ENCODE results near the gene ASCL2. TPM values are rescaled to one million over a fixed set of nuclear protein-coding genes. Genes with fewer than 3 reads are reported as not detected.

Gene ASCL2
- total RNA-seq, 1 experiment from 2014 or later, result not detected

- Histone ChIP-seq H3K4me2 (ENCODE audit: low read depth, low read length, poor library complexity, severe bottlenecking) (no peak overlapping the region), H3K9me3 (ENCODE audit: low read length) (peaks cover 3% of the 10 kb centered on the region; the same call in 1 of the 2 replicates), H3K4me3 (ENCODE audit: low read length) (no peak overlapping the region), H3K79me2 (ENCODE audit: low read length) (no peaks in the 10 kb centered on the region), H3K9me2 (replicated peaks; ENCODE audit: insufficient read depth, low read length) (no peaks in the 10 kb centered on the region), H2AFZ (ENCODE audit: low read length) (no peak overlapping the region), H3K27ac (ENCODE audit: low read length) (no peak overlapping the region), H3K27me3 (ENCODE audit: low read length) (peaks cover 3% of the 10 kb centered on the region; the same call in 1 of the 2 replicates), H3K4me1 (ENCODE audit: low read length) (no peaks in the 10 kb centered on the region), H3K36me3 (ENCODE audit: insufficient read depth, low read length) (no peaks in the 10 kb centered on the region), H4K20me1 (ENCODE audit: insufficient read depth, low read depth, low read length) (no peaks in the 10 kb centered on the region), H3K9ac (ENCODE audit: low read length) (no peak overlapping the region)
- no peak for DNase-seq
Observed at GRCh38 chr11:2280208-2280607, 9.8 kb upstream of the ASCL2 start.

- no peaks in the 10 kb centered on the region for H3K79me2 ChIP-seq (ENCODE audit: low read length)
- H3K27ac ChIP-seq (ENCODE audit: low read length), result no peak overlapping the region
- no peak overlapping the region for H3K9ac ChIP-seq (ENCODE audit: low read length)
- H3K9me2 ChIP-seq (replicated peaks; ENCODE audit: insufficient read depth, low read length), result no peaks in the 10 kb centered on the region
- H3K4me1 ChIP-seq (ENCODE audit: low read length), result no peaks in the 10 kb centered on the region
- H3K9me3 ChIP-seq (ENCODE audit: low read length), result peaks cover under 1% of the 10 kb centered on the region; the same call in 1 of the 2 replicates
- no peaks in the 10 kb centered on the region for H3K36me3 ChIP-seq (ENCODE audit: insufficient read depth, low read length)
- H3K4me2 ChIP-seq (ENCODE audit: low read depth, low read length, poor library complexity, severe bottlenecking), result no peak overlapping the region
- H3K27me3 ChIP-seq (ENCODE audit: low read length), result peaks cover under 1% of the 10 kb centered on the region; the same call in 1 of the 2 replicates
- DNase-seq, result no peak
- no peak overlapping the region for H2AFZ ChIP-seq (ENCODE audit: low read length)
- H3K4me3 ChIP-seq (ENCODE audit: low read length), result no peak overlapping the region
- H4K20me1 ChIP-seq (ENCODE audit: insufficient read depth, low read depth, low read length), result no peaks in the 10 kb centered on the region
Observed at GRCh38 chr11:2277933-2278523, 7.6 kb upstream of the ASCL2 start.

- no peak overlapping the region for H3K9ac ChIP-seq (ENCODE audit: low read length)
- no peaks in the 10 kb centered on the region for H3K9me3 ChIP-seq (ENCODE audit: low read length)
- no peak overlapping the region for H3K27ac ChIP-seq (ENCODE audit: low read length)
- no peaks in the 10 kb centered on the region for H3K27me3 ChIP-seq (ENCODE audit: low read length)
- DNase-seq, result no peak
- no peaks in the 10 kb centered on the region for H3K4me1 ChIP-seq (ENCODE audit: low read length)
- no peaks in the 10 kb centered on the region for H3K9me2 ChIP-seq (replicated peaks; ENCODE audit: insufficient read depth, low read length)
- H3K36me3 ChIP-seq (ENCODE audit: insufficient read depth, low read length), result no peaks in the 10 kb centered on the region
- no peaks in the 10 kb centered on the region for H3K79me2 ChIP-seq (ENCODE audit: low read length)
- H4K20me1 ChIP-seq (ENCODE audit: insufficient read depth, low read depth, low read length), result no peaks in the 10 kb centered on the region
- 0 out of 2 replicates have a peak overlapping the region, but pooled peaks have one; percentile 5 for H2AFZ ChIP-seq (ENCODE audit: low read length)
- H3K4me2 ChIP-seq (ENCODE audit: low read depth, low read length, poor library complexity, severe bottlenecking), result no peak overlapping the region
- no peak overlapping the region for H3K4me3 ChIP-seq (ENCODE audit: low read length)
Observed at GRCh38 chr11:2277008-2277346, 6.6 kb upstream of the ASCL2 start.

- no peak overlapping the region for H3K4me2 ChIP-seq (ENCODE audit: low read depth, low read length, poor library complexity, severe bottlenecking)
- H3K36me3 ChIP-seq (ENCODE audit: insufficient read depth, low read length), result no peaks in the 10 kb centered on the region
- no peak overlapping the region for H3K9ac ChIP-seq (ENCODE audit: low read length)
- H3K4me3 ChIP-seq (ENCODE audit: low read length), result no peak overlapping the region
- DNase-seq, result no peak
- H3K79me2 ChIP-seq (ENCODE audit: low read length), result no peaks in the 10 kb centered on the region
- no peaks in the 10 kb centered on the region for H3K9me3 ChIP-seq (ENCODE audit: low read length)
- H3K27ac ChIP-seq (ENCODE audit: low read length), result no peak overlapping the region
- 0 out of 2 replicates have a peak overlapping the region, but pooled peaks have one; percentile 5 for H2AFZ ChIP-seq (ENCODE audit: low read length)
- H3K27me3 ChIP-seq (ENCODE audit: low read length), result no peaks in the 10 kb centered on the region
- no peaks in the 10 kb centered on the region for H3K9me2 ChIP-seq (replicated peaks; ENCODE audit: insufficient read depth, low read length)
- H3K4me1 ChIP-seq (ENCODE audit: low read length), result no peaks in the 10 kb centered on the region
- H4K20me1 ChIP-seq (ENCODE audit: insufficient read depth, low read depth, low read length), result no peaks in the 10 kb centered on the region
Observed at GRCh38 chr11:2276280-2277007, 6.1 kb upstream of the ASCL2 start.

GRCh38 chr11:2275334-2276279 is 5.2 kb upstream of the ASCL2 start:
- Histone ChIP-seq H3K9ac (ENCODE audit: low read length) (no peak overlapping the region), H3K4me1 (ENCODE audit: low read length) (no peaks in the 10 kb centered on the region), H3K4me2 (ENCODE audit: low read depth, low read length, poor library complexity, severe bottlenecking) (no peak overlapping the region), H3K36me3 (ENCODE audit: insufficient read depth, low read length) (no peaks in the 10 kb centered on the region), H3K27me3 (ENCODE audit: low read length) (no peaks in the 10 kb centered on the region), H3K79me2 (ENCODE audit: low read length) (no peaks in the 10 kb centered on the region), H3K9me3 (ENCODE audit: low read length) (no peaks in the 10 kb centered on the region), H2AFZ (ENCODE audit: low read length) (no peak overlapping the region), H3K27ac (ENCODE audit: low read length) (no peak overlapping the region), H3K9me2 (replicated peaks; ENCODE audit: insufficient read depth, low read length) (no peaks in the 10 kb centered on the region), H4K20me1 (ENCODE audit: insufficient read depth, low read depth, low read length) (no peaks in the 10 kb centered on the region), H3K4me3 (ENCODE audit: low read length) (no peak overlapping the region)
- no peak for DNase-seq

GRCh38 chr11:2273771-2274170 is 3.4 kb upstream of the ASCL2 start:
- Histone ChIP-seq H3K9ac (ENCODE audit: low read length) (no peak overlapping the region), H3K36me3 (ENCODE audit: insufficient read depth, low read length) (no peaks in the 10 kb centered on the region), H2AFZ (ENCODE audit: low read length) (no peak overlapping the region), H3K4me2 (ENCODE audit: low read depth, low read length, poor library complexity, severe bottlenecking) (no peak overlapping the region), H3K27ac (ENCODE audit: low read length) (no peak overlapping the region), H3K27me3 (ENCODE audit: low read length) (no peaks in the 10 kb centered on the region), H3K4me3 (ENCODE audit: low read length) (no peak overlapping the region), H3K4me1 (ENCODE audit: low read length) (no peaks in the 10 kb centered on the region), H4K20me1 (ENCODE audit: insufficient read depth, low read depth, low read length) (no peaks in the 10 kb centered on the region), H3K9me2 (replicated peaks; ENCODE audit: insufficient read depth, low read length) (no peaks in the 10 kb centered on the region), H3K9me3 (ENCODE audit: low read length) (no peaks in the 10 kb centered on the region), H3K79me2 (ENCODE audit: low read length) (no peaks in the 10 kb centered on the region)
- no peak for DNase-seq

- Histone ChIP-seq H3K79me2 (ENCODE audit: low read length) (no peaks in the 10 kb centered on the region), H3K4me2 (ENCODE audit: low read depth, low read length, poor library complexity, severe bottlenecking) (no peak overlapping the region), H3K9me2 (replicated peaks; ENCODE audit: insufficient read depth, low read length) (no peaks in the 10 kb centered on the region), H3K27ac (ENCODE audit: low read length) (no peak overlapping the region), H3K4me1 (ENCODE audit: low read length) (no peaks in the 10 kb centered on the region), H3K36me3 (ENCODE audit: insufficient read depth, low read length) (no peaks in the 10 kb centered on the region), H2AFZ (ENCODE audit: low read length) (no peak overlapping the region), H4K20me1 (ENCODE audit: insufficient read depth, low read depth, low read length) (no peaks in the 10 kb centered on the region), H3K9ac (ENCODE audit: low read length) (no peak overlapping the region), H3K27me3 (ENCODE audit: low read length) (no peaks in the 10 kb centered on the region), H3K9me3 (ENCODE audit: low read length) (no peaks in the 10 kb centered on the region), H3K4me3 (ENCODE audit: low read length) (no peak overlapping the region)
- no peak for DNase-seq
Observed at GRCh38 chr11:2273311-2273710, 2.9 kb upstream of the ASCL2 start.

- Histone ChIP-seq H3K9me3 (ENCODE audit: low read length) (no peaks in the 10 kb centered on the region), H2AFZ (ENCODE audit: low read length) (no peak overlapping the region), H3K4me3 (ENCODE audit: low read length) (no peak overlapping the region), H3K36me3 (ENCODE audit: insufficient read depth, low read length) (no peaks in the 10 kb centered on the region), H3K9me2 (replicated peaks; ENCODE audit: insufficient read depth, low read length) (no peaks in the 10 kb centered on the region), H3K79me2 (ENCODE audit: low read length) (no peaks in the 10 kb centered on the region), H3K27me3 (ENCODE audit: low read length) (no peaks in the 10 kb centered on the region), H4K20me1 (ENCODE audit: insufficient read depth, low read depth, low read length) (no peaks in the 10 kb centered on the region), H3K4me1 (ENCODE audit: low read length) (no peaks in the 10 kb centered on the region), H3K9ac (ENCODE audit: low read length) (no peak overlapping the region), H3K4me2 (ENCODE audit: low read depth, low read length, poor library complexity, severe bottlenecking) (no peak overlapping the region), H3K27ac (ENCODE audit: low read length) (no peak overlapping the region)
- DNase-seq, result no peak
Observed at GRCh38 chr11:2272946-2273280, 2.5 kb upstream of the ASCL2 start.

All from Karpas-422 (cell line).